ENCODE data around the gene SLC8A1.

DNA sequence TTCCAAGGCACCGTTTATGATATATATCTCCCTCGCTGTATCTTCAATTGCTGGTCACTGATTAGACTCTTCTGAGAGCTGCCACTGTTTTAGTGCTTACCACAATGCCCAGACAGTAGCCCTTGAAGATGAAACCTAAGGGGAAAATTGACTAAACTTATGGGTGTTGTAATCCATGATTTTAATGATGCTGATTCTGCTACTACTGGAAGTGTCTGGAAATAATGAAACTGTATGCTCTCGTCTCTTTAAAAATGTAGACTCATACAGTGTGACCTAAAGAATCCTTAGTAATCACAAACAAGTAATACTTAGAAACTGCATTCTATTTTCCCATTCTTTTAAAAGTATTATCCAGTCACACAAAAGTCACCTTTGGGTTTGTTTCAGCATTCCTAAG is 5.5 kb upstream of the SLC8A1 start:
- TF ChIP-seq, protein P1, sequence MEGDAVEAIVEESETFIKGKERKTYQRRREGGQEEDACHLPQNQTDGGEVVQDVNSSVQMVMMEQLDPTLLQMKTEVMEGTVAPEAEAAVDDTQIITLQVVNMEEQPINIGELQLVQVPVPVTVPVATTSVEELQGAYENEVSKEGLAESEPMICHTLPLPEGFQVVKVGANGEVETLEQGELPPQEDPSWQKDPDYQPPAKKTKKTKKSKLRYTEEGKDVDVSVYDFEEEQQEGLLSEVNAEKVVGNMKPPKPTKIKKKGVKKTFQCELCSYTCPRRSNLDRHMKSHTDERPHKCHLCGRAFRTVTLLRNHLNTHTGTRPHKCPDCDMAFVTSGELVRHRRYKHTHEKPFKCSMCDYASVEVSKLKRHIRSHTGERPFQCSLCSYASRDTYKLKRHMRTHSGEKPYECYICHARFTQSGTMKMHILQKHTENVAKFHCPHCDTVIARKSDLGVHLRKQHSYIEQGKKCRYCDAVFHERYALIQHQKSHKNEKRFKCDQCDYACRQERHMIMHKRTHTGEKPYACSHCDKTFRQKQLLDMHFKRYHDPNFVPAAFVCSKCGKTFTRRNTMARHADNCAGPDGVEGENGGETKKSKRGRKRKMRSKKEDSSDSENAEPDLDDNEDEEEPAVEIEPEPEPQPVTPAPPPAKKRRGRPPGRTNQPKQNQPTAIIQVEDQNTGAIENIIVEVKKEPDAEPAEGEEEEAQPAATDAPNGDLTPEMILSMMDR (IDR thresholded peaks at IDR 0.05): no peak
- TF ChIP-seq POLR2A (IDR thresholded peaks at IDR 0.05): no peak

Measured in tibial nerve (tissue), 3 donors.